Measurements from ENCODE around the gene FUT1.

The FUT1 gene

DNA sequence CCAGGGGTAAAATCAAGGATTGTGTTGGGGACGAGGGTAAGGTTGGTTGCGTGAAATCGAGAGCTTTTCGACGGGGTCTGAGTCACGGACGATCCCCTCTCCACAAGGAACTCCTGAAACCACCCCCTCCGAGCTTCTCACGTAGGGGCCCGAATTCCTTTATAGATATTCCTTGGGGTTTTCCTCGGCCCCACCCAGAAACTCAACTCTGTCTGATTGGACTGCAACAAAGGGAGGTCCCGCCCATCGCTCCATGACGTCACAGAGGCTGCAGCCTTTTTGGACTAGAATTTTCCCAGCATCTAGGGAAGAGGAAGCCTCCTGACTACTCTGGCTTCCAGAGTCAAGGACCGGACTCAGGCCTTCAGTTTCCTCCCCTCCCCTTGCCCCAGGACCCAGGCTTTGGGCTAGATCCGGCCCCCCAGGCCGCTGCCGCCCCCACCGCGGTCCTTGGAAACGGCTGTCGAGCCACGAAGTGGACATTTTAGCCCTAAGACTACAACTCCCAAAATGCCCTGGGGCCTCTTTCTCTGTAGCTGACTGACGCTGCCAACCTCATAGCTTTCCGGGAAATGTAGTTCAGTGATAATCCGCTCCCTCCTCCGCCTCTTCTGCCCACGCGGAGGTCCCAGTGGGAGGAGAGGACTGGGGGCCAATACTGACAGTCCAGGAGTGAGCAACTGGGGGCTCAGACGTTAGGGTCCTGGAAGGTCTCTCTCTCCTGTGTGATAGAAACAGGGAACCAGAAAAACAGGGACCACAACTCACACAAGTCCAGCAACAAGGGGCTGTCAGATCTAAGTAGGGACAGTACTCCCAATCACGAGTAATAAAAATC is 5.5 kb downstream of the FUT1 start, which contains the start of gene IZUMO1:
IZUMO1 (minus strand) TSS at position 172 of the 838 bp plus-strand sequence. CDS start 1,050 bp downstream, outside the sequence.
- DNase-seq = no peak
- in situ Hi-C loops (cut with HindIII; ENCODE audit: low pct_ligation_motif_present, low pct_unique_long_range_greater_than_20kb, low sequenced_read_pairs) = no loop called here

DNA sequence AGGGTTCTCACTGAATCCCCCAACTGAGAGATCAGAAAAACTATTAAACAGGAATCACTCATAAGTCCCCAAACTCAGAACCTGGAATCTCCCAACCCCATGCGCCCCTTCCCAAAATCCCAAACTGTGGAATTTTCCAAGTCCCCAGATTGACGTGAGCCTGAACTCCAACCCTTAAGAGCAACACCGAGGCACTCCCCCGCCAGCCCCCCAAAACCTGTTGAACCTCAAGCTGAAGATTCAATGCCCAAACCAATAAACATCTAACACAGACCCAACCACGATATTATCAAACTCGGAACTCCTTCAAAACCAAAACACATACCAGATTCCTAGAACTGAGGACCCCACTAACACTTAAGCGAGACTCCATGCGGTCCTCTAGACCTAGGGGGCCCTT is 6.3 kb downstream of the FUT1 start:
- in situ Hi-C loops (cut with HindIII; ENCODE audit: low pct_ligation_motif_present, low pct_unique_long_range_greater_than_20kb, low sequenced_read_pairs) = no loop called here

DNA sequence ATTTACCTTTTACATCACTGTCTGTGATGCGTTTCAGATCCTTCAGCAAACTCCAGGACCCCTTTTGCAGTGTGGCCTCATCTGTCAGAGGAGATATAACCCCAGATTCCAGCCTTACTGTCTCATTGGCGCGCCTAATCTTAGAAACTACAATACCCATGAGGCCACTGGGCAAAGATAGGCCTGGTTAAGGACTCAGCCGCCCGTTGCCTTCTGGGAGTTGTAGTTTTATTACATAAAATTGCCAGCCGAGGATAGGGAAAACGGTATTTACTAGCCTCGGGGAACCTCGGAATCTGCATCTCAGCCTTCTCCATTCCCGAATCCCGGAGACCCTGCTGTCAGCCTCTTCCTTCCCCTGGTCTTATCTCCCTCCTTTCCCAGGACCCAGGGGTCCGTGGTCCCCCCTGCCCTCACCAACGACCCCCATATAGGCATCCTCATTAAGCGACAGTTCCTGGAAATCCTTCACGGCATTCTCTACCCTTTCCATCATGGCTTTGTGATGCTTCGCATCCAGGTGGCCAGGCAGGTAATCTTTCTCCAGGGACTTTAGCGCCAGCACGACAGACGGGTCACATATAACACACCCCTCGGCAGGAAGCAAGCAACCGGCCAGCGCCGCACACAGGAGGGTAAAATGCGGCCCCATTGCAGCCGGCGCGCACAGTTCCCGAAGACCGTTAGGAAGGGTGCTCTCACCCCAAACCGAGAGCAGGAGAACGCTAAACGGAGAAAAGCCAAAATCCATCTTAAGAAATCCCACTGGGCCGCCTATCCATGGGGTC is 7.0 kb downstream of the FUT1 start:
- in situ Hi-C loops (cut with HindIII; ENCODE audit: low pct_ligation_motif_present, low pct_unique_long_range_greater_than_20kb, low sequenced_read_pairs) = no loop called here

More for the DNA sequence above, 6.3 kb downstream of the FUT1 start:
- no peak for DNase-seq

DNA sequence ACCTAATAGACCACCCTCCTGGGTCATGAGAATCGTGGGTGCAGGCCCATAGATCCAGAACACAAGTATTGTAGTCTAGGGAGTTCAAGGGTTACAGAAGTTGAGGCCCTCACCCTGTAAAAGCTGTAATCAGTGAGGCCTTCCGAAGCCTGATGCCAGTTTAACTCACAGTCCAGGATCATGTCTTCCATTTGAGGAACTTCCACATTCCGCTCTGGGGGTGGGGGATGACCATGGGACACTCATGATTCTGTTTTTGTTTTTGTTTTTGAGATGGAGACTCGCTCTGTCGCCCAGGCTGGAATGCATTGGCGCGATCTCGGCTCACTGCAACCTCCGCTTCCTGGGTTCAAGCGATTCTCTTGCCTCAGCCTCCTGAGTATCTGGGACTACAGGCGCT is 10.3 kb downstream of the FUT1 start:
- no peak for DNase-seq
- in situ Hi-C loops (cut with HindIII; ENCODE audit: low pct_ligation_motif_present, low pct_unique_long_range_greater_than_20kb, low sequenced_read_pairs) = no loop called here

More for the DNA sequence above, 7.0 kb downstream of the FUT1 start:
- peak; percentile 40 for DNase-seq

DNA sequence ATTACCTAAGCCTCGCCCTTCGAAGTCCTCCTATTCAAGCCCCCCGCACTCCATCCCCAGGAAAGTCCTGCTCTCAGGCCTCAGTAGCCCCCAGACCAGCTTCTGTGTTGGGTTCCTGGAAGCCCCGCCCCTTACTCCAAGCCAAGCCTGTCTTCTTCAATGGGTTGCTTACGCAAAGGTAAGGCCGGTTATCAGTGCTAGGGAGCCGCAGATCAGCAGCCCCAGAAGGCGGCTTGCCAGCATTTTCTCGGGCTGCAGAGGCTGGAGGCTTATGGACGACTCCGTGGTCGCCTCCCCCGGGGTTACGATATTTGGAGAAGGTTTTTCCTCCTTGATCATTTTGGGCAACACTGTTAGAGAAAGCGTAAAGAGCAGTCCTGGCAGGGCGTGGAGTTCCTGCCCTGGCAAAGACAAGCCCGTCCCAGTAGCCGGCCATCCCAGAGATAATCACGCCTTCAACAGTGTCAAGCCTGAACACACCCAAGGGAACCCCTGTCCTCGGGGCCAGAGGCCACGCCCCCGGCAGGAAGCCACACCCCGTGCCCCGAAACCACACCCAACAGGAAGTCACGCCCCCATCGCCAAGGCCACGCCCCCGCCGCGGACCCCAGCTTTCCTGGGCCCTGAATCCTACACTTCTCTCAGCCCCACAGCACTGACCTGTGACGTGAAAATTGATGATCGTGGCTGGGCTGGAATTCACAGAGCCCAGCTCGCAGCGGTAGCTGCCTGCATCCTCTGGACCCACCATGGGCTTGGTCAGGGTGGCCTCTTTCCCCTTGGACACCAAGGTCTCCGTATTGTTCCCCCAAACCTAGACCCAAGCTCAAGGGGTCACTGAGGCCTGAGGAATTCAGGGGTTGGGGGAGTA is 11.1 kb downstream of the FUT1 start:
- in situ Hi-C loops (cut with HindIII; ENCODE audit: low pct_ligation_motif_present, low pct_unique_long_range_greater_than_20kb, low sequenced_read_pairs) = no loop called here
- no peak for DNase-seq

DNA sequence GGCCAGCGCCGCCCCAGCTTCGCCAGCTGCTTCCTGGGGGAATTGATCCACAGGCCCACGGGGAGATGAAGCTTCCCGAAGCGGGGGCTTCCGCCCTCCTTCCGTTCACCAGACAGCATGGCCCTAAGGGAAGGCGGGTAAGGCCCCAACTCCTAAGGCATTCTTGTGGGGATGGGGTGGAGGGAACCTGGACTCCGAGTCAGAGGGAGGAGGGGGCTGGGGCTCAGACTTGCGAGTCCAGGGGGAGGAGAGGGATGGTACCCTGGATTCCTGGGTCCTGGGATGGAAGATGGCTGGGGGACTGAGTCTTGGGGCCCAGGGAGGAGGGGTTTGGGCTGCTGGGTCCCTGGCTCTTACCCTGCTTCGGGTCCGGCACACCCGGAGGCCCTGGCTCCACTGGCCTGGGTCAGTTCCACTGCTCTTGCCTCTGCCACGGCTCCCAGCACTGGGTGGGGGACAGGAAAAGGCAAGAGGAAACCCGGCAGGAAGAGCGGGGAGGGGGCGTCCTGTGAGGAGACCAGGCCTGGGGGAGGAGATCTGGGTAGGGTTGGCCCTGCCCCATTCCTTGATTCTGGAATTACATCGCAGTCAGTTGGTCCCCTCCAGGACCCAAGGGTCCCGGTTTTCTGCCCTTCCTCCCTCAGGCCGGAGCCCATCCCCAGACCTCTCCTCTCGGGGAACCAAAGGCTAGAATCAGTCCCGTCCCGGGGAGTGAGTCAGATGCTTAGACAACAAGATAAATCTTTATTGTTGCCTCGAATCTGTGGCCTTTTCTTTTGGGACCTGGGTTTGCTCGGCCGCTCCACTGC is 12.1 kb downstream of the FUT1 start, which contains the start of gene RASIP1:
RASIP1 (minus strand) TSS at position 447 of the 809 bp plus-strand sequence; CDS start at position 119, 328 bp downstream.
- no peak for DNase-seq
- in situ Hi-C loops (cut with HindIII; ENCODE audit: low pct_ligation_motif_present, low pct_unique_long_range_greater_than_20kb, low sequenced_read_pairs) = no loop called here

DNA sequence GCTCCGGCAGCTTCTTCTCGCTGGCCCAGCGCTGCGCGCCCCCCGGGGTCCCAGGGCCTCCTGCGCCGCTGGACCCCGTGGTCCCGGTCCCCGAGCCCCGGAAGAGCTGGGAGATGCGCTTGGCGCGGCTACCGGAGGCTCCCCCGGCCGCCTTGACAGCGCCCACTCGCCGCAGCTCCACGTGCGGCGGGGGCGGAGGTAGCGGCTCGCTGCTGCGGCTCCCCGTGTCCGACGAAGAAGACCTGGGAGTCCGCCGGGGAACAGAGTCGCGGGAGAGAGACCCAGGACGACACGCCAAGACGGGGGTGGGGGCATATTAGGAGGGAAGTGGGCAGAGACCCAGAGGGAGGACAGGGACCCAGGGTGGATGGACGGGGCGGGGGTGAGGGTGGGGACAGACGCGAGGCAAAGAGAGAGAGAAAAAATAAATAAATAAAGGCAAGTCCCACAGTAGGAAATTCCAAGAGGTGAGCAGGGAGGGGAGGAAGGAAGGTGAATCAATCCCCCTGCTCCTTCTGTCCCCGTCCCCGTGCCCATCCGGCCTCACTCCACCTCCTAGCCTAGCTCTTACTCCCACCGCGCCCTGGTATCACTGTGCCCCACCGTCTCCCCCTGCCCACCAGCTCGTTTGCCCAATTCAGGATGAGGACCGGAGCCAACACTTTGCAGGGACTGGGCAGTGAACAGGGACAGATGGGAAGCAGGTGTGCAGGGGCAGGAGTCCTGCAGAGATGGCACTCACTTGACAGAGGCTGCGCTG is 12.9 kb downstream of the FUT1 start:
- no peak for DNase-seq
- in situ Hi-C loops (cut with HindIII; ENCODE audit: low pct_ligation_motif_present, low pct_unique_long_range_greater_than_20kb, low sequenced_read_pairs) = no loop called here

DNA sequence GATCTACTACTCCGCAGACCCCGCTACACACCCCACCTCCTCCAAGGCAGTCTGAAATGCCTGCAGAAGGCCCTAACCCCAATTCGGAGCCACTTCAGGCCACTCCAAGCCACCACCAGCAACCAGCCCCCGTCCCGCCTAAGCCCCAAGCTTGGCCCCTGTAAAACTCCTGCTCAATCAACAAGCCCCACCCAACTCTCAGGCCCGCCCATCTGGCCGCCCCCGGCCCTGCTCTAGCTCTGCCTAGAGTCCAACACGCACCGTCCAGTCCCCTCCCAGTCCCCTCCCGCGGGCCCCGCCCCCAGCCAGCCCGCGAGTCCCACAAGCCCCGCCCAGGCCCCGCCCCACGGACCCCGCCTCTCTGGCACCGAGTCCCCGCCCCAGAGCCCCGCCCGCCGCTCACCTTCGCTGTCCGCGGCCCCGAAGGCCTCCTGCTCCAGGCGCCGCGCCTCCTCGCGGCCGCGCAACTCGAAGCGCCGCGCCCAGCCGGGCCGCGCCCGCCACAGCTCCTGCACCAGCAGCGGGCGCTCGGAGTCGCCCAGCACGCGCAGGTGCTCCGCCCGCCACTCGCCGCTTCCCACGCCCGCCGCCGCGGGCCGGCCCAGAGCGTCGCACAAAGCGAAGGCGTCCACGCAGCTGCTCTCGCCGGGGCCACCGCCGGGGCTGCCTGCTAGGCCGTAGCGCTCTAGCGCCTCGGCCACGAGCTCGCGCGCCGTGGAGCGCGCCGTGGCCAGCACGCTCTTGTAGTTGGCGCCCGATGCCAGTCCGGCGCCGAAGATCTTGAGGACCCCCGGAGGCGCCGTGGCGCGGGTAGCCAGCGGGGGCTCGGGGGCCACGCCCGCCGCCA is 13.7 kb downstream of the FUT1 start:
- in situ Hi-C loops (cut with HindIII; ENCODE audit: low pct_ligation_motif_present, low pct_unique_long_range_greater_than_20kb, low sequenced_read_pairs) = no loop called here

DNA sequence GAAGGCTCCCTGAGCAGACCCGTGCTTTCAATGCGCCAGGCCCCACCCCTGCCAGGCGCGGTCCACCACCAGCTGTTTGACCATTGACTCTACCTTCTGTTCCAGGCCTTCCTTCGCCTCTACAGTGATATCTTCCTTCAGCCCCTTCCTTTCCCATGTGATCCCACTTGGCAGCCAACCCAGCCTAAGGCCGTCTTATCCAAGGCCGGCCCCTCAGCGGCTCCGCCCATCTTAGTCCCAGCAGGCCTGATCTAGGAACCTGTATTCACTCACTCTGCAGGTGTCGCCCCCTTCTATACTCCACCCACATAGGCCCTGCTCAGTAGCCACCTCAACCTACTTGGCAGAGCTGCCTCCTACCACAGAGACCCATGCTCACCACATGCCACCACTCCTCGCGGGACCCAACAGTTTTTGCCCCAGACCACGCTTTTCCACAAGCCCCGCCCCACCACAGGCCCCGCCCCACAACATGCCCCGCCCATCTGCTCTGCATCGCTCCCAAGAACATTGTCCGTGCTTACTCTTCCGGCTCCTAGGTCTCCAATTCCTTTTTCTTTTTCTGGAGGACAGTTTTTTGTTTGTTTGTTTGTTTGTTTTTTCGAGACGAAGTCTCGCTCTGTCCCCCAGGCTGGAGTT is 15.0 kb downstream of the FUT1 start:
- DNase-seq = no peak
- in situ Hi-C loops (cut with HindIII; ENCODE audit: low pct_ligation_motif_present, low pct_unique_long_range_greater_than_20kb, low sequenced_read_pairs) = no loop called here

More for the DNA sequence above, 13.7 kb downstream of the FUT1 start:
- DNase-seq = peak; percentile 87

DNA sequence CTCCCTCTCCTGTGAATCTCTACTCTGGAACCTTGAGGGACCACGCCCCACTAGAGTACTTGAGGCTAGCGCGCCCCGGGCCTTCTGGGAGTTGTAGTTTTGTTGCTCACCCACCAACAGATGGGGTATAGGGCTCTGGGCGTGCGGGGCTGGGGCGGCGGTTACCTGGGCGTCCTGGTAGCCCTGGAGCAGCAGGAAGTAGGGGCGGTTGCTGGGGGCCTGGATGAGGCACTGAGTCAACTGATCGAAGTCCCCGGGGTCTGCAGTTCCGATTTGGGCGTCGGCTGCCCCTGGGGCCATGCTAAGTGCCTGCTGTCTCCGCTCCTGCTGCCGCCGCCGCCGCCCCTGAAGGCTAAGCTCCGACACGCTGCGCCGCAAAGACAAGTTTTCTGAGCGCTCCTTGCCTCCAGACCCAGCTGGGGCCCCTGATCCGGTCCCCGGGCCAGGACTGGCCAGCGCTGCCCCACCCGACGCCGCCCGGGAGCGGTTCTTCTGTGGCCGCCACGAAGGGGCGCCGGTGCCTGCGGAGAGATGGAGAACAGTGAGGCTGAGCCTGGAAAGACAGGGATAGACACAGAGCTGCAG is 17.3 kb downstream of the FUT1 start:
- no peak for DNase-seq
- in situ Hi-C loops (cut with HindIII; ENCODE audit: low pct_ligation_motif_present, low pct_unique_long_range_greater_than_20kb, low sequenced_read_pairs) = no loop called here

DNA sequence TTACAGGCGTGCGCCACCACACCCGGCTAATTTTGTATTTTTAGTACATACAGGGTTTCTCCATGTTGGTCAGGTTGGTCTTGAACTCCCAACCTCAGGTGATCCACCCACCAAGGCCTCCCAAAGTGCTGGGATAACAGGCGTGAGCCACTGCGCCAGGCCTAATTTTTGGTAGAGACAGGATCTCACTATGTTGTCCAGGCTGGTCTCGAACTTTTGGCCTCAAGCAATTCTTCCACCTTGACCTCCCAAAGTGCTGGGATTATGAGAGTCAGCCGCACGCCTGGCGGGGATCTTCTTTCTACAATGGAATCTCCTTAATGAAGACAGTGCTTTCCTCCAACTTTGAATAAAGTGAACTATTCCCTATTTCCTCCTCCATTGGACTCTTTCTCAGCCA is 17.8 kb downstream of the FUT1 start:
- no peak for DNase-seq
- in situ Hi-C loops (cut with HindIII; ENCODE audit: low pct_ligation_motif_present, low pct_unique_long_range_greater_than_20kb, low sequenced_read_pairs) = no loop called here

DNA sequence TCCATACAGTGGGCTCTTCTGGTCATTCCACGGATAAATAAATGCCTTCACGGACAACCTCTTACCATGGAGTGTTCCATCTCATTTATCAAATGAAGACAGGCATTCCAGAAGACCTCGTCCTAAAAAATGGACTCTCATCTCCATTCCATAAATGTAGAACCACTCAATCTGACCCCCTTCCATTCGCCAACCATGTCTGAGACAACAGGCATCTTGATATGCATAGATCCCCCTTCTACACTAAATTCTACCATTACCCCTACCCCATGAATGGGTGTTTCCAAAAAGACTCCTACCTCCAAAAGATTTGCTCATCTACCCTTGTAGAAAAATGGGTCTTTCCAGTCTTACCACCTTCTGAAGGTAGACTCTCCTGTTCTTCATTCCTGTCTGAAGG is 21.0 kb downstream of the FUT1 start:
- DNase-seq = no peak
- in situ Hi-C loops (cut with HindIII; ENCODE audit: low pct_ligation_motif_present, low pct_unique_long_range_greater_than_20kb, low sequenced_read_pairs) = no loop called here

DNA sequence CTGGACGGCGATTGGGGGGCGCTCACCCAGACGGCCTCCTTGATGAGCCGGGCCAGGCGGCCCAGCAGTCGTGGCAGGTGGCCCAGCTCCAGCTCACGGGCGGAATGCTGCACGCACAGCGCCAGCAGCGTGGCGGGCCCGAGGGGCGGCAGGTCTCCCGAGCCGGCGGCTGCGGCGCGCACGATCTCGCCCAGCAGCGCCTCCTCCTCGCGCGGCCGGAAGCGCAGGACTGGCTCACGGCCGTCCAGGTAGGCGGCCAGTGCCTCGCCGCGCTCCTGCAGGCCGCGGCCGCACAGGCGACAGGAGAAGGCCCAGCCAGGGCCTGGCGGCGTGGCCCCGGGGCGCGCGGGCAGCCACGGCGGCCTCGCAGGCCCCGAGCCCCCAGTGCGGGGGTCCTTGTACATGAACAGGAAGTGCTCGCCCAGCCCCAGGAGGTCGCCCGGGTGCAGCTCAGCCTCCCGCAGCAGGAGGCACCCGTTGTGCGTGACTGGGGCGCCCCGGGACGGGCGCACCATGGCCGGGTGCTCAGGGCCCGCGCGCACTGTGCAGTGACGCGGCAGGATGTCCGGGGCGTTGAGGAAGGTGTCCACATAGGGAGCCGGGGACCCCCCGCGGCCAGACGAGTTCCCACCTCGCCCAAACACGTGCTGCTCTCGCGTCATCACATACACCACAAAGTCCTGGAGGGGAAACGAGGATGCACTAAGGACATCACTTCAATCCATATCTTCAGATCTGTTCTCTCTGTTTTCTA is 23.4 kb downstream of the FUT1 start:
- DNase-seq = no peak
- in situ Hi-C loops (cut with HindIII; ENCODE audit: low pct_ligation_motif_present, low pct_unique_long_range_greater_than_20kb, low sequenced_read_pairs) = no loop called here

DNA sequence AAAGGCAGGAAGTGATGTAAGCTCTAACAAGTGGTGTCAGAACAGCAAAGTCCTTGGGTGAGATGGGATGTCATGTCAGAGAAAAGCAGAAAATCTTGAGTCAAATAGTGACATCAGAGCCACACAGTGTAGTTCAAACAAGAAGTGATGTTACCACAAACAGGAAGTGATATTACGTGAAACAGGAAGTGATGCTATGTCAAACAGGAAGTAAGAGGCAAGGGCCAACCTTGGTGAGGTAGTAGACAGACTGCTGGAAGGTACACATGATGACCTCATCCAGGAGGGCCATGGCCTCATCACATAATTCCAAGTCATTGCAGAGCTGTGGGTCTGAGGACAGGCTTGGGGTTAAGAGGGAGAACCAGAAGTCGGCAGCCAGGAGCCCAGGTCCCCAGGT is 25.9 kb downstream of the FUT1 start:
- DNase-seq = no peak
- in situ Hi-C loops (cut with HindIII; ENCODE audit: low pct_ligation_motif_present, low pct_unique_long_range_greater_than_20kb, low sequenced_read_pairs) = no loop called here

Measured in ACHN (cell line).